GM19372 (cell line): Measurements from ENCODE around the gene ATAD1.
"Not testable (repeated sequence)": the region's sequence is repeated elsewhere in the genome, so short reads cannot be mapped to it uniquely, and the experiment has no call there.

Experiments
- ATAC-seq: cut with Tn5 transposase; IDR thresholded peaks from one replicate; pipeline ENCODE4 v1.9.1; 2021; ENCODE audit warnings: mild to moderate bottlenecking, low read depth, moderate library complexity; ENCODE audit not compliant: unreplicated experiment

ATAD1 gene, protein sequence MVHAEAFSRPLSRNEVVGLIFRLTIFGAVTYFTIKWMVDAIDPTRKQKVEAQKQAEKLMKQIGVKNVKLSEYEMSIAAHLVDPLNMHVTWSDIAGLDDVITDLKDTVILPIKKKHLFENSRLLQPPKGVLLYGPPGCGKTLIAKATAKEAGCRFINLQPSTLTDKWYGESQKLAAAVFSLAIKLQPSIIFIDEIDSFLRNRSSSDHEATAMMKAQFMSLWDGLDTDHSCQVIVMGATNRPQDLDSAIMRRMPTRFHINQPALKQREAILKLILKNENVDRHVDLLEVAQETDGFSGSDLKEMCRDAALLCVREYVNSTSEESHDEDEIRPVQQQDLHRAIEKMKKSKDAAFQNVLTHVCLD

DNA sequence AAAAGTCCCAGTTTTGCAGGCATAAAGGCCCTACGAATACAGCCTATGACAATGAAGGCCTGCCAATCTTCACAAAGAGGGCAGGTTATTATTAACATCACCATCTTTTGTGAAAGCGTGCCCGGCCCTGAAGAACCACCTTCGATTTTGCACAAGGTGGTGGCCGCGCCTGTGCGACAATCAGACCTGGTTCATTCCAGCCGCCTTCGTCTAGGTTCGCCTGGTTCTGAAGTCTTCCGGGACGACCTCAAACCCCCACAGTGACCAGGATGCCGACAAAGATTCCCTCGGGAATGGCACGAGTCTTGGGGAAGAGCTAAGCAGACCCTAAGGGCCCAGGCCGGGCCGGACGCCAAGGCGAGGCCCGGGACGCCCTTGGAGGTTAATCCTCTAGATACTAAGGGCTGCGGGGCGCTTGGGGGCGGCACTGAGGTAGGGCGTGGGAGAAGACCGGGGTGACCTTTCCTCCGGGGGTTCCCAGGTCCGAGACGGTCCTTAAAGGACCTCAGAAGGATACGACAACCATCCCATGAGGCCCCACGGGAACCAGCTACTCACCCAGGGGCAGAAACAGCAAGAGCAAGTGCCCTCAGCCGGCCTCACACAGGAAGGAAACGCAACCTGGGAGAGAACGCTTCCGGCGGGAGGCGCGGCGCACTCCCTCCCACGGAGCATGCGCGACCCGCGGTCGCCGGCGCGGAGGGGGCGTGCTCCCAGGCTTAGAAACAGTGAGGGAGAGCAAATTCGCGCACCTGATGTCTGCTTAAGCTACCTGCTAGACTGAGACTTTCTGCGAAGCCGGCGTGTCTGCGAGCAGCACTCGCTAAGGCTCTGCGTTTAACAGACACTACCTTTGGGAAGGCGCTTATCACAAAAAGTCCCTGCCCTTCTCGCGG lies at the start of gene ATAD1:
ATAD1 (minus strand) TSS at position 618 of the 896 bp plus-strand sequence. CDS start 3,627 bp downstream, outside the sequence.
- peak; percentile 78 for ATAC-seq

DNA sequence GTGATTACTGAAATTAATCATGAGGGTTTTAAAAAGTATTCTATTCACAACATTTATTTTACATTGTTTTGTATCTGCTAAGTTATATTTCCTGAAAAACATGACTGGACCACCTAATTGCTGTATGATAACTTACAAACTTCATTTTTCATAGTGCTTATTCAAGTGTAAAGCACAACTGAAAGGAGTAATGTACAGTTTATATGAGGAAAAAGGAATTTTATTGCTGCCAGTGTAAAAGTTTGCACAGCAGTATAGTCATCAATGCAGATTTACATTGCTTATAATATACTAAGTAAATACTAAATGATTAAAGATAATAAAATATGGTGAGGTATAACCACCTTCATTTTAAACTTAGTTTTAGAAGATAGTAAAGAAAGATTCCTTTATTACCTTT lies 49.4 kb upstream of the ATAD1 start:
- no peak for ATAC-seq

DNA sequence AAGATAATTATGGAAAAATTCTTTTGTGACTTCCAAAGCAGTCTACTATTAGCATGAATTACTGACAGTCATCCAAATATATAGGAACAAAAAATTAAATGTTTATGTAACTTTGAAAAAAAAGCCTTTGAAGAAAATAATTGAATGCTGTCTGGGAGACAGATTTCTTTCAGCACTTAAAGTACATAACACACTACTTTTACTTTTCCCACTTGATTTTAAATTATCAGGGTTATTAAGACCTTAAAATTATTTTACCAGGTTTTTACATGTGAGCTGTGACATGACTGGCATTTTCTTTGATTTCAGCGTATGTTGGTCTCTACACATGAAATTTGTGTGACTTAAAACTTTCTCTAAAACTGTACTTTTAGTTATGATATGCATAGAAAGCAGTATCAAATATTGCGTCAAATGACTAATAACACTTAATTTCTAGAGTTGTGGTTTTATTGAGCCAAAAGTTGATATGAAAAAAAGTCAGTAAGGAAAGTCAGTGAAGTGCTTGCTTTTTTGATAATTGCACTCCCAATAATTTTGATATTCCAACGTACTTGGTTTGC lies 48.5 kb upstream of the ATAD1 start:
- ATAC-seq: no peak

DNA sequence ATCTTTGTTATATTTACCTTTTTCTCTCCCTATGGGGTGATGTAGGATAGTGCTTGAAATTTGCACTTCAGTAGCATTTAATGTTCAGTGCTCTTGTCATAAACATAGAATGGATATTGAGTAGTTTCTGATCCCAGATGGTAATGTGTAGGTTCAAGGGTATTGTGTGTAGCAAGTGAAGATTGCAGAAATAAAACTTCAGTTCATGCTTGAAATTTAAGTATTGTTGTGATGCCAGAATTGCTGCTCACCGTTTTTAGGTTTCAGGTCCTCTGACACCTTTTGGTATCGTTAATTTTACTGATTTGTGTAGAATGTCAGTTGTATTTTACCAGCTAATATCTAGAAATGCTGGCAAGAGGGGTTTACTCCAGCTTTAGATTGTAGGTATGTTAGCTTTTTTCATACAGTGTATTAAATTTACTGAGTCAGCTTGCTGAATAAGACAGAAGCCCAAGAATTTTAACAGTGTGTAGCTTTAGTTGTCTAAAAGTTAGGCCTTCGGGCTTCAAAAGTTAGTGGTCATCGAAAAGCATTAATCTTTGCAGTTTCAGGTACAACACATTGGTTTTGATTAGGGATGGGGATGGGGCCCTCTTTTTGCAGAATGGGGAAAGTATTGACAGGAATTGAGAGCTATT lies 47.3 kb upstream of the ATAD1 start:
- no peak for ATAC-seq

DNA sequence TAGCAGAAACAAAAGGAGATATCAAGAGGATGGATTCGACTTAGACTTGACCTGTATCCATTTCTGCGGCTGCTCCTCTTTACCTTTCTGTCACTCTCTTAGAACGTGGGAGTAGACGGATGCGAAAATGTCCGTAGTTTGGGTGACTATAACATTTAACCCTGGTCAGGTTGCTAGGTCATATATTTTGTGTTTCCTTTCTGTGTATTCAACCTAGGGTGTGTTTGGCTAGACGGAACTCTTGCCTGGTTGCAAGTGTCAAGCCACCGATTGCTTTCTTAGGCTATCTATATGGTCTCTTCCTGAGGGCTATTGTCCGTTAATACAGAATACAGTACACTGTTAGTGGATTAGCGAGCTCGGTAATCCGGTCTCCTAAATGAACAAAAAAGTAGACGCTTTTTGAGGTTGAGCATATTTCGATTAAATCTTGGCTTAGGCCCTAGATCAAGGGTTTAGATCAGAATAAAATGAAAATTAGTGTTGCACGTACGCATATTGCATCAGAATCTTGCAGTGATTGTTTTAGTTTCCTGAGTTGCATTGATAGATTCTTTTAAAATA lies 46.6 kb upstream of the ATAD1 start:
- no peak for ATAC-seq

DNA sequence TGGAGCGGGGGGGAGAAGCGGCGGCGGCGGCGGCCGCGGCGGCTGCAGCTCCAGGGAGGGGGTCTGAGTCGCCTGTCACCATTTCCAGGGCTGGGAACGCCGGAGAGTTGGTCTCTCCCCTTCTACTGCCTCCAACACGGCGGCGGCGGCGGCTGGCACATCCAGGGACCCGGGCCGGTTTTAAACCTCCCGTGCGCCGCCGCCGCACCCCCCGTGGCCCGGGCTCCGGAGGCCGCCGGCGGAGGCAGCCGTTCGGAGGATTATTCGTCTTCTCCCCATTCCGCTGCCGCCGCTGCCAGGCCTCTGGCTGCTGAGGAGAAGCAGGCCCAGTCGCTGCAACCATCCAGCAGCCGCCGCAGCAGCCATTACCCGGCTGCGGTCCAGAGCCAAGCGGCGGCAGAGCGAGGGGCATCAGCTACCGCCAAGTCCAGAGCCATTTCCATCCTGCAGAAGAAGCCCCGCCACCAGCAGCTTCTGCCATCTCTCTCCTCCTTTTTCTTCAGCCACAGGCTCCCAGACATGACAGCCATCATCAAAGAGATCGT lies 46.0 kb upstream of the ATAD1 start:
- ATAC-seq: not testable (repeated sequence)

DNA sequence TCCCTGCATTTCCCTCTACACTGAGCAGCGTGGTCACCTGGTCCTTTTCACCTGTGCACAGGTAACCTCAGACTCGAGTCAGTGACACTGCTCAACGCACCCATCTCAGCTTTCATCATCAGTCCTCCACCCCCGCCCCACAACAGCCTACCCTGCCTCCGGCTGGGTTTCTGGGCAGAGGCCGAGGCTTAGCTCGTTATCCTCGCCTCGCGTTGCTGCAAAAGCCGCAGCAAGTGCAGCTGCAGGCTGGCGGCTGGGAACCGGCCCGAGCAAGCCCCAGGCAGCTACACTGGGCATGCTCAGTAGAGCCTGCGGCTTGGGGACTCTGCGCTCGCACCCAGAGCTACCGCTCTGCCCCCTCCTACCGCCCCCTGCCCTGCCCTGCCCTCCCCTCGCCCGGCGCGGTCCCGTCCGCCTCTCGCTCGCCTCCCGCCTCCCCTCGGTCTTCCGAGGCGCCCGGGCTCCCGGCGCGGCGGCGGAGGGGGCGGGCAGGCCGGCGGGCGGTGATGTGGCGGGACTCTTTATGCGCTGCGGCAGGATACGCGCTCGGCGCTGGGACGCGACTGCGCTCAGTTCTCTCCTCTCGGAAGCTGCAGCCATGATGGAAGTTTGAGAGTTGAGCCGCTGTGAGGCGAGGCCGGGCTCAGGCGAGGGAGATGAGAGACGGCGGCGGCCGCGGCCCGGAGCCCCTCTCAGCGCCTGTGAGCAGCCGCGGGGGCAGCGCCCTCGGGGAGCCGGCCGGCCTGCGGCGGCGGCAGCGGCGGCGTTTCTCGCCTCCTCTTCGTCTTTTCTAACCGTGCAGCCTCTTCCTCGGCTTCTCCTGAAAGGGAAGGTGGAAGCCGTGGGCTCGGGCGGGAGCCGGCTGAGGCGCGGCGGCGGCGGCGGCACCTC lies 45.3 kb upstream of the ATAD1 start, which contains the start of the genes KLLN and PTEN:
KLLN (minus strand) TSS at position 481 of the 891 bp plus-strand sequence. CDS start 1,046 bp downstream, outside the sequence.
PTEN (plus strand) TSS at position 573 of the 891 bp plus-strand sequence. CDS start 845 bp downstream, outside the sequence.
- peak; percentile 36 for ATAC-seq

DNA sequence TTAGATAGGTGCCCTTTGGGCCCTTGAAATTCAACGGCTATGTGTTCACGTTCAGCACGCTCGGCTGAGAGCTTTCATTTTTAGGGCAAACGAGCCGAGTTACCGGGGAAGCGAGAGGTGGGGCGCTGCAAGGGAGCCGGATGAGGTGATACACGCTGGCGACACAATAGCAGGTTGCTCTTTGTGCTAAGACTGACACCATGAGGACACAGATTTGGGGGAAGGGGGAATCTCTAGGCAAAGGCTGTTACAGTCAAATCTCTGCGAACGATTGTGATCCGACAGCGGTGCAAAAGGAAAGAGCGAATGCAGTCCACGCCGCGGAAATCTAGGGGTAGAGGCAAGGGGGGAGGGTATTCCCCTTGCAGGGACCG lies 44.6 kb upstream of the ATAD1 start:
- ATAC-seq: peak; percentile 5

DNA sequence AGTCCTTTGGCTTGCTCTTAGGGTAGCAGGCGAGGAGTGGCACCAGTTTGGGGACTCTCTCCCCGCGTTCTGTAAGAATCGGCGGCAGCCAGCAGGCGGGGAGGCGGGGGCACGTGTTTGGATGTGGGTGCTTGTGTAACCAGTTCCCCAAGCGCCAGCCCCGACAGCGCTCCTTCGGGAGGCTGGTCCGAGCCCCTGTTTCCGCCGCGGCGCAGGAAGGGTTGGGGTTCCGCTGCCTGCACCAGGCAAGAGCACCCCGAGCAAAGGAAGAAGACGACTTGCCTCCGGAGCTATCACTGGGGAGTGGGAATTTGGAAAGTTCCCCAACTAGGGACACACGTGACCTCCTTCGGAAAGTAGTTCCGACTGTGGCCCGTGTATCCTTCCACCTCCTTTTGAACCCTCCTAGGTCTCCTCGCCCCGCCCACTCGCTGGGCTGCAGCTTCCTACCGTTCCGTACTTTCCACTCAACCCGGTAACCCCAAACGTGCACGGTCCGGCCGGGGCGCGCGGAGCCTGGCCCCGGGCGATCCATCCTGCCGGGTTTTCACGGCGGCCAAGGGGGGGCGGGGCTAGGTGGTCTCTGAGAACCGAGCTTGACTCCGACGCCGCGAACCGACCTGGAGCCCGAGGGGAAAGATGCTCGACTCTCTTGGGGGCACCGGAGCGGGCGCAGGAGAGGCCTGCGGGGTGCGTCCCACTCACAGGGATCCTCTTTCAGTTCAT lies 44.1 kb upstream of the ATAD1 start:
- ATAC-seq: peak; percentile 51

DNA sequence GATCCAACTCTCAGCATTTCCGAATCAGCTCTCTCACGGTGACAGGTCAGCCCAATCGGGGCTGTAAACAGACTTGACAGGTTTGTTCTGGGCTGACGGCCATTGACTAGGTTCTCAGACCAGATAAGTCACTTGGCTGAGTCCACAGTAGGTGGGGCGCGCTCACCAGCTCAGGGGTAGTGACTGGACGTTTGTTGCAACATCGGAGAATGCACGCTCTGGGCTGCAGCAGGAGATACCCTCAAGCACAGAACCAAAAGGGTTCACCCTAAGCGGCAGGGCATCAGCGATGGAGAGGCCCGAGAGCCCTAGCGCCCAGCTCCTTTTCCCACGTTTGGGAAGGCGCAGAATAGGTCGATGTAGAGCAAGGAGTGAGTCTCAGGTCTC lies 43.5 kb upstream of the ATAD1 start:
- peak; percentile 6 for ATAC-seq

DNA sequence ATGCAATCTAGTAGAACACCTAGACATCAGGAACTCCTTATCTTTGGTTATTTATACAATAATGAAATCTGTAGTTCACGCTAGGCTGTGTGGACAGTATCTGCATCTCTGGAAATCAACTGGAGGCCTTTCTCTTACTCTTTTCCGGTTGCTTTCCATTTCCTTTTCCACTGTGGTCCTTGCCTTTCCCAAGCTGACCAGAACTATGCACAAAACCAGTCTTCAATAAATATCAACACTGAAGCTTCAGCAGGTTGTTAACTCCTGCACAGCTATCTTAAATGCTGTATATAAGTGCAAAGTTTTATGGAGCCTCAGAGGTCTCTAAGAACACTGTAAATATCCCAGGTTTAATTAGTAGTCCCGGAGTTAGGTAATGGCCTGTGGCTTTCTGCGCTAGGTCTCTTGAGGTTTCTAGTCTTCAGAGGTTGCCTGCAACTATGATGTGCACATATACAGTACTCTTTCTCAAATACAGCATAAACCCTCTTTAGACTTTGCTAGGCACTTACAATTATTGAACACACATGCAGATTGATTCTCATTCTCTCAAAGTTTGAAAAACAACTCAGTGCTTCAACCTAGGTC lies 42.9 kb upstream of the ATAD1 start:
- no peak for ATAC-seq

DNA sequence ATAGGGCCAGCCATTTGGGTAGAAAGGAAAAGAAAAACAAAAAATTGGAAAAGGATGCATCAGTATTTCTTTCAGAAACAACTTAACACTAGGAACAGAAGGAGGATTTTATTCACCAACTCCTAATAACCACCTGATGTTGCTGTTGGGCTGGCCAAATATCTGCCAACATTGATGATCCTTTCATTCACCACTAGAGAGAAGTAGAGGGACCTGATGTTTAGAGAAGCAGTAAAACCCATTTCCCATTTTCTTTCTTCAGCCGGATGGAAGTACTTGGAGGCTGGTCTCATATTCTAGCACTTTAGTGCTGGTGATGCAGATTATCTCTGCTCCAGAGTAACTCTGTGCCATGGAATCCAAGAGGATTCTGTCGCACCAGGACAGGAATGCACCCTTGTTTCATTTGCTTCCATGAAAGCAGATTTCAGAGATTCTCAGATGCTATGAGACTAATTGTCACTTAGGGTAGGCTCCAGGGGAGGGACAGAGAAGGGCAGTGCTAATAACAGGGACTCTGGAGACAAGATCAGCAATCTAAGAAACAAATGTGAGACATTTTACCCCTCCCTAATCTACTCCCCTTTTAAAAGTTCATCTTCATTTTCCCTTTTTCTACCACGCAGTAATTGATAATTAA lies 42.2 kb upstream of the ATAD1 start:
- ATAC-seq: no peak

DNA sequence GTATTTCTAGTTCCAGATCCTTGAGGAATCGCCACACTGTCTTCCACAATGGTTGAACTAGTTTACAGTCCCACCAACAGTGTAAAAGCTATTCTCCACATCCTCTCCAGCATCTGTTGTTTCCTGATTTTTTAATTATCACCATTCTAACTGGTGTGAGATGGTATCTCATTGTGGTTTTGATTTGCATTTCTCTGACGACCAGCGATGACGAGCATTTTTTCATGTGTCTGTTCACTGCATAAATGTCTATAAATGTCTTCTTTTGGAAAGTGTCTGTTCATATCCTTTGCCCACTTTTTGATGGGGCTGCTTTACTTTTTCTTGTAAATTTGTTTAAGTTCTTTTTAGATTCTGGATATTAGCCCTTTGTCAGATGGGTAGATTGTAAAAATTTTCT lies 37.6 kb upstream of the ATAD1 start:
- ATAC-seq: not testable (repeated sequence)

DNA sequence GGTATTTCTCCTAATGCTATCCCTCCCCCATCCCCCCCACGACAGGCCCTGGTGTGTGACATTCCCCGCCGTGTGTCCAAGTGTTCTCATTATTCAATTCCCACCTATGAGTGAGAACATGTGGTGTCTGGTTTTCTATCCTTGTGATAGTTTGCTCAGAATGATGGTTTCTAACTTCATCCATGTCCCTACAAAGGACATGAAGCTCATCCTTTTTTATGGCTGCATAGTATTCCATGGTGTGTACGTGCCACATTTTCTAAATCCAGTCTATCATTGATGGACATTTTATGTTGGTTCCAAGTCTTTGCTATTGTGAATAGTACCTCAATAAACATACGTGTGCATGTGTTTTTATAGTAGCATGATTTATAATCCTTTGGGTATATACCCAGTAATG lies 37.2 kb upstream of the ATAD1 start:
- not testable (repeated sequence) for ATAC-seq

DNA sequence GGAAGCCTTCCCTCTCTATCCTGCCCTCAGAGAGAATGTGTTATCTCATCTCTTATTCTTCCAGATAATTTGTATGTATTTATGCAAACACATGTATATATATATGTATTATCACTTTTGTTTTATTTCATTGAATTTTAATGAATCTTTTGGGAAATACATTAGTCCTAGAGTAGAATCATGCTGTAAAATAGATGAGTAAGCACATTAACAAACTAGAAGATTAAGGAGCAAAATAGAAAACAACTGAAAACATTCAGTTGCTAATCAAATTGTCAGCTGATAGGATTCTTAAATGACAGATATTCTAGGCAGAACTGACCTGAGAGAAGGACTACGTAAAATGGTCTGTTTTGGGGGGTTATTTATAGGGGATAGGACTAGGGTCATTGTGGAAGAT lies 34.1 kb upstream of the ATAD1 start:
- ATAC-seq: no peak

DNA sequence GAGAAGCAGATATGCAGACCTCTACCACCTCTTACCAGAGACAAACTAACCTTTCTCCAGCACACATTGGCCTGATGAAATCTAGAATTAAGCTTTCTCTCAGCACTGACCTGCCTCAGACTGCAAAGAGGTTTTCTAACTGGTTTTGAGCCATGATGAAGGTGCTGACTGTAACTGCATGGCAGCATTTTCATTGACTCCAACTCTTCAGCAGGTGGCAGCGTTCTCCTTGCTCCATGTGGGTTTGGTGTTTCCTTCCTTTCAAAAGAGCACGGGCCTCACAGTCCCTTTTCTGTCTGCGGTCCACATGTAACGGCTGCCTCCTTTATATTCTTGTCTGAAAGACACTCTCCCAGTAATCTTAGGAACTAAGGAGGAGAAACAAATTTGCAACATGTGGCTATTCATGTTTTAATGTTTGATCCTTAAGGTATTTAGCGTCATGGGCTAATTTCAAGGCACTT lies 32.7 kb upstream of the ATAD1 start:
- peak; percentile 59 for ATAC-seq

DNA sequence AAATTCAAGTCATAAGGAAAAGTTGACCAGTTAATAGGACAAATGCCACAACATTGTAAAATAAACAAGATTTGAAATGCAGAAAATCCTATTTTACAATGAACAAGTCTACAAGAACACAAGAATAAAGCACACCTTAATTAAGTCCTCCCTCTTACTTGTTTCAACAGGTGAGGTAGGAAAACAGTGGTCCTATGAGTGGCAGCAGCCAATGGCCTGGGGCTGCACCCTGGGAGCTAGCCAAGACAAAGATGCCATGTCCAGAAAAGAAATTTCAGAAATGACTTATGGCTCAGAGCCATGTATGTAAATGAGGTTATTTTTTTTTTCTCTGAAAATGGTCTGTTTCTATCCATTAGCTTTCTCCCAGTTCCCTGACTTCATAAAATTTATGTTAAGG lies 31.0 kb upstream of the ATAD1 start:
- ATAC-seq: no peak
